ENCODE measurements around the gene ATP8A1.
"Not testable (repeated sequence)": the region's sequence is repeated elsewhere in the genome, so short reads cannot be mapped to it uniquely, and the experiment has no call there.

ATP8A1 gene

DNA sequence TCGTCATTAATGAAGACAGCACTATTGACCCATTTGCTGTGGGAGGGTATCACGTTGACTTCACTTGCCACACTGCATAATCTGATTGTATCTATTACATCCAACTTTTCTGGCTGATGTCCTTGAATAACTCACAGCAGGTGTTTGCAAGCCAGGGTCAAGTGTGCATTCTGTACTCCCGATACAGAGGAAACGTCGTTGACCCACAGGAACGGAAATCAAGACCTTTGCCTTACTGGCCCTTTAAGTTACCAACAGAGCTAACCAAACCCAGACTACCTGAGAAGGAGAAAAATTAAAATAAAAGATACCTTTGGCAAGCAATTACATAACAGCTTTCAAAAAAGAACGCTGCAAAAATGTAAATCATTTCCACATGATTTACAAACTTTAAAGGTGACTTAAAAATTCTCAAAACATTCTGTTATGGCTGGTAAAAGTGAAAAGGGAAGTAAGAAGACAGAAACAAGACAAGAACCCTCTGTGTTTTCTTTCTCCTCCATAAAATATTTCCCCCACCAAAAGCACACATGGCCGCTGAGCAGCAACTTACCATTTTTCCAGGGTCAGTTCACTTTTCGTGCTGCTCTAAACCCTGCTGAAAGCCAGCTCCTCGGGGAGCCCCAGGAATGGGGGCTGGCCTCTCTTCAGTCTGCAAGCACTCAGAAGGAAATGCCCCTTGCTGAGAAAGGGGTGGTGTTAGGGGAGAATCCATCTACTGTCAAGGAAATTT is 266.1 kb downstream of the ATP8A1 start:
- in situ Hi-C loops (cut with MboI; ENCODE audit: low sequenced_read_pairs), result no loop called here

- in situ Hi-C loops (cut with MboI; ENCODE audit: low sequenced_read_pairs), result no loop called here
Measured at GRCh38 chr4:42385516-42385915, 271.4 kb downstream of the ATP8A1 start.

DNA sequence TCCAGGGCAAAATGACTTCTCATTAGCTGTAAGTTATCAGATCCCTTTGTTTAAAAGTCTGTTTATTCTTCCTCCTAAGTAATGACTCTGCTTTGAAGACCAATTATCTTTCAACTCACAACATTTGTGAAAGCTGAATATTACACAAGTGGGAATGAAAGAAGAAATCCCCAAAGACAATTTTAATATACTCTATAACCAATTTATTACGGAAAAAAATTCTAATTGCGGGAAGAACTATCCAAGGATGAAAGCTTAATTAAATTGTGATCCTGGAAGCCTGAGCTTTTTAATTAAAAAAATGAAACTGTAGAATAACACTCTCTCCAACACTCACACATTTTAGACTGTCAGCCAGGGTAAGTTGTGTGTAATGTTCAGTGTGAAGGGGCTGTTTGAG is 275.2 kb downstream of the ATP8A1 start:
- in situ Hi-C loops (cut with MboI; ENCODE audit: low sequenced_read_pairs), result no loop called here

DNA sequence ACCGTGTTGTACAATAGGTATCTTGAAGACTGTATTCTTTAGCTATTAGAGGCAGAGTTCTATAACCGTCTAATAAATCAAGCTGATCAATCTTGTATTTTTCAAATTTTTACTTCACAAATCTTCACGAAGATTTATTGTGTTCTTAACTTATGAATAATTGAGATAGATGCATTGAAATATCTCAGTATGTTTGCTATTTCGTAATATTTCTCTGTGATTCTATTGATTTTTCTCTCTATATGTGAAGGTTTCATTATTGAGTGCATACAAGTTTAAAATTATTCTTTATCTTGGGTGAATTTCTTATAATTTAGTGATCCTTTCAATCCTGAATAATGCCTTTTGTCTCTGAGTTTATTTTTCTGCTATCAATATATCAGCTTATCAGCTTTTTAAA is 279.4 kb downstream of the ATP8A1 start:
- in situ Hi-C loops (cut with MboI; ENCODE audit: low sequenced_read_pairs), result no loop called here

GRCh38 chr4:42372303-42372702 is 284.6 kb downstream of the ATP8A1 start:
- in situ Hi-C loops (cut with MboI; ENCODE audit: low sequenced_read_pairs), result not testable (repeated sequence)

DNA sequence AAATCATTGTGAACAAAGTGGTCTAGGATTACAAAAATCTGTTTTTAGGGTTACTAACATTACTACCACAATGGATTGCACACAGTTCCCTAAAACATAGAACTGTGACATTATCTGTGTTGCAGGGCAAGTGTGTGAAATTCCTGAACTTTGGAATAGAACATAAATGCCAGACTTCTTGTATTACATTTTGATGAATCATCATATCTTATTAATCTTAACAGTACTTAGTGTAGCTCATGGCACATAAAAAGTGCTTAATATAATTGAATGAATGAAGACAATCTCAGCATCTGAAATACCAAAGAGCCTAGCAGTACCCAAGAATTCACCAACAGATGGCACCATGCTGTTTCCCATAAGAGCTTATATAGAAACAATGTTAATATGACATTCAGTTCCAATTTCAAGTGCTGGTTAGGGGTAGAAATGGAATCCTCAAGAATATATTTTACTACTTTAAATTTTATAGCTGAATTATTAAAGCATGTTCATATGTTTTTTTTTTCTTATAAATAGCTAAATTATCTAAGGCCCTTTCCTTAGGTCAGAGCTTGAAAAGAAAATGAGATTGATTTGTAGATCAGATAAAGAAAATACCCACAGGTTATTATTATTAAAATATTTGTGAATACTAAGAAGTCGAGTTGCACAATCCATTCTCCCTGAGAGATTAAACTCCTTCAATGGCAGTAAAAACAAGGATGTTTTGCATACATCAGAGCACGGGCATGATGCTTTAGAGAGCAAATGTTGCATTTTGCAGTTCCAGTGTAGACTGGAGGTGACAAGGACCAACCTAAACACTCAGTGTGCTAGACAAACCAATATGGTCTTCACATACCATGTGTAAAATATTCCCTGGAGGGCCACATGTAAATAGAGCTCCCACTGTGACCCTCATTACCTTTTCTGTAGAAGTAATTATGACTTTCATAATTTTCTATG is 285.3 kb downstream of the ATP8A1 start:
- in situ Hi-C loops (cut with MboI; ENCODE audit: low sequenced_read_pairs), result no loop called here

DNA sequence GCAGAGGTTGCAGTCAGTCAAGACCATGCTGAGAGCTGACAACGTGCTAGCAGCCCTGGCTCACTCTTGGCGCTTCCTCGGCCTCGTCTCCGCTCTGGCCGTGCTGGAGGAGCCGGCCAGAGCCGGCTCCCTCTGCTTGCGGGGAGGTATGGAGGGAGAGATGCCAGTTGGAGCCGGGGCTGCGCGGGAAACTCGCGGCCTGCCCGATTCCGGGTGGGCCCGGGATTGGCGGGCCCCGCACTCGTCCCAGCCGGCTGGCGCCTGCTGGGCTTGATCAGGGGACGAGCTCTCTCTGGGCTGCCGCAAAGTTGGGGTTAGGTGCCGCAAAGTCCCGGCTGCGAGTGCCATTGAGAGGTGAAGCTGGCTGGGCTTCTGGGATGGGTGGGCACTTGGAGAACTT is 287.4 kb downstream of the ATP8A1 start:
- in situ Hi-C loops (cut with MboI; ENCODE audit: low sequenced_read_pairs), result no loop called here

DNA sequence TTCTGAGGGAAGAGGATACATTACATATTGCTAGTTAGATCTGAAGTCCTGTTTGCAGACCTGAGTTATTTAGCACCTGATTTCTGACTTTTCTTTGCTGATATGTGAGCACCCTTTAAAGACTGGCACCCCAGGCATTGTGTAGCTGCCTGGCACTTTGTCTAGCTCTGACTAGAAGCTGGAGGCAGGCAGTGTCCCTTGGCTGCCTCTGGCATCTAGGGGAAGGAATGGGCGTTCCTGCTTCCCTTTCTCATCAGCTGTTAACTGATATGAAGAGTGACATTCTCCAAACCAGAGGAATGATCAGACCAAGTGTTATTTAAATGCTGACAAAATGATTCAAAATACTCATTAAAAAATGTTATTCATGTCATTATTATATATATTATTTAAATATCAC is 289.9 kb downstream of the ATP8A1 start:
- in situ Hi-C loops (cut with MboI; ENCODE audit: low sequenced_read_pairs), result no loop called here

DNA sequence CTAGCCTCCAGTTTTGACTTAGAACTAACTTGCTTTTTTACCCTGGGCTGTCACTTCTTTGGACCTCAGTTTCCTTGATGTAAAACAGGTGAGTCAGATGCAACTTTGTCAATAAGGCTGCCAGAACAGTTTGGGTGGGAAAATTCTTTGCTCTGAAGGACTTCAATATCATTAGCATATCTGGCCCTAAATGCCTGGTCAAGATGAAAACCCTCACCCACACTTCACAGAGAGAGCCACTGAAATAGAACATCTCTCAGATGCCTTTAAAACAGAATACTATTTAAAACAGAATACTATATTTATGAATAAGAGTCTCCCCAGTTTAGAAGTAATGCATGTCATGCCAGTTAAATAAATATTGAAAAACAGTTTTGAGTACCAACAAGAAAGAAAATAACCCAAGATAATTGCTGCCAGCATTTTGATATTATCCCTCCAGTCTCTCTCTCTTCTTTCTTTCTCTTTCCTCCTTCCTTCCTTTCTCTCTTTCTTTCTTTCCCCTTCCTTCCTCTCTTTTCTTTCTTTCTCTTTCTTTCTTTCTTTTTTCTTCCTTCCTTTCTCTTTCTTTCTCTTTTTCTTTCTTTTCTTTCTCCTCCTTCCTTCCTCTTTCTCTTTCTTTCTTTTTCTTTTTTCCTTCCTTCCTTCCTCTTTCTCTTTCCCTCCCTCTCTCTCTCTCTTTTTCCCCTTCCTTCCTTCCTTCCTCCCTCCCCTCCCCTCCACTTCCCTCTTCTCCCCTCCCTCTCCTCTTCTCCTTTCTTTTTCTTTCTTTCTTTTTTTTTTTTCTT is 292.4 kb downstream of the ATP8A1 start:
- in situ Hi-C loops (cut with MboI; ENCODE audit: low sequenced_read_pairs), result no loop called here

DNA sequence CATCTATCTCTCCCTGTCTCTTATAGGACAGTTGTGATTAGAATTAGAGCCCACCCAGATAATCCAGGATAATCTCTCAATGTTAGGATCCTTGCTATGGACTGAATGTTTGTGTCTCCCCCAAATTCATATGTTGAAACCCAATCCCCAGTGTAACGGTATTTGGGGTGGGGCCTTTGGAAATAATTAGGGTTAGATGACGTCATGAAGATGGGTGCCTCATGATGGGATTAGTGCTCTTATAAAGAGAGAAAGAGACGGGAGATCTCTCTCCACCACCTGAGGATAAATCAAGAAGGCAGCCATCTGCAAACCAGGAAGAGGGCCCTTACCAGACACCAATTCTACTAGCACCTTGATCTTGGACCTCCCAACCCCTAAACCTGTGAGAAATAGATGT is 293.3 kb downstream of the ATP8A1 start:
- in situ Hi-C loops (cut with MboI; ENCODE audit: low sequenced_read_pairs), result no loop called here

- in situ Hi-C loops (cut with MboI; ENCODE audit: low sequenced_read_pairs), result no loop called here
Measured at GRCh38 chr4:42362591-42362990, 294.3 kb downstream of the ATP8A1 start.

- in situ Hi-C loops (cut with MboI; ENCODE audit: low sequenced_read_pairs), result no loop called here
Measured at GRCh38 chr4:42361456-42361855, 295.4 kb downstream of the ATP8A1 start.

- in situ Hi-C loops (cut with MboI; ENCODE audit: low sequenced_read_pairs), result no loop called here
Measured at GRCh38 chr4:42360256-42360669, 296.6 kb downstream of the ATP8A1 start.

DNA sequence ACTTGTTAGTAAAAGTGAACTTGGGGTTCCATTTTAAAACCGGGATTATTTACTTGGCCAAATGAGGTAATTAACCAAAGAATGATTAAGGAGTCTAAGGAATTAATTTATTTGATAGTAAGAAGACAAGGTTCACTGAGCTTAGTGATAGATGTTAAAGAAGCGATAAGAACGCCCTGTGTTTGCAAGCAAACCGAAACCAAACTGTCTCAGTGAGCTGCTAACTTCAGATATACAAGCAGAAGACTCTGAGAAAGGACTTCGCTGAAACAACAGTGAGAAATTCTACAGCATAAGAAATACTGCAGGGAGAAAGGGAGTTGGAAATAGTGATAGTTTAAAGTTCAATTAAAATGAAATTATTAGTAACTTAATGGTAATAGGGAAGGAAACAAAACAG is 297.2 kb downstream of the ATP8A1 start:
- in situ Hi-C loops (cut with MboI; ENCODE audit: low sequenced_read_pairs), result no loop called here
